Measurements from ENCODE around the gene KRT78. TPM values are rescaled to one million over a fixed set of nuclear protein-coding genes. Genes with fewer than 3 reads are reported as not detected.

KRT78 gene
- total RNA-seq, 4 donors from 2014 or later, result 10.8 TPM; not detected in 3

DNA sequence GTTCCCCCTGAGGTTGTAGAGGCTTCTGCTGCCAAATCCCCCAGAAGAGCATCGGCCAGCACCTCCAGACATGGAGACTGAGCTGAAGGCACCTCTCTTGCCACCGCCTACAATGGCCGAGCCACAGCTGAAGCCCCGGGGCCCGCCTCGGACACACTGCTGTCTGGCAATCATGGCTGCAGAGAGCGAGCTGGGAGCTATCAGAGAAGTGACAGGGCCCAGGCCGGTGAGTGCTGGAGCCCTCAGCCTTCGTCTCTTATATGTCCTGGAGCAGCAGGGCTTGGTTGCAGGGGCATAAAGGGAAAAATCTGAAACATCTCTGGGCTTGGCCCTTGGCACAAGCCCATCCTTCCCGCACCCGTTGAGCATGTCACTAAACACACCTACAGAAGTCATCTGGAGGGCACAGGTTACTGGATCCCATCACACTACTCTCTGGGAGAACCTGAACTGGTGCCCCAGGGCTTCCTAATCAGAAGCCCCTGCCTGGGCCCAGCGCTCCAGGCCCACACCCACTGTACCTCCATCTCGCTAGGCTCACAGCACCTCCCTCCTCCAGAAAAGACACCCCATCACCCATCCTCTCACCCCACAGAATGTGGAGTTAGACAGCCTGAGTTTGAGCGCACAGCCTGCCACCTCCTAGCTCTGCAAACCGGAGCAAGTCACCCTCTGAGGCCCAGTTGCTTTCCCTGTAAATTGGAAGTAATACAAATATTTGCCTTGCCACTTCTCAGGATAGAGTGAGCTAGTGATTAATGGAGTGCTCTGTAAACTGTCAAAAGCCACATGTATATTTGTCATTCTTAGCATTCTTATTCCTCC is 34.7 kb downstream of the KRT78 start, which contains the start of gene KRT4:
Gene KRT4, minus strand, starts transcription at position 232 of the 825 bp plus-strand sequence. Its CDS starts 58 bp downstream, at position 174.
- no peak within 1 kb of the TSS for H3K4me3 ChIP-seq
- WGBS, 2 donors, result 82 to 85% methylated on average over 15 of the region's 15 CpGs
- no peak for DNase-seq (ENCODE audit: low spot score in 2 of 2)
- no peak within 1 kb of the TSS for H3K27ac ChIP-seq
- no peak for TF ChIP-seq EP300 (IDR thresholded peaks at IDR 0.05)
- TF ChIP-seq, protein P1, sequence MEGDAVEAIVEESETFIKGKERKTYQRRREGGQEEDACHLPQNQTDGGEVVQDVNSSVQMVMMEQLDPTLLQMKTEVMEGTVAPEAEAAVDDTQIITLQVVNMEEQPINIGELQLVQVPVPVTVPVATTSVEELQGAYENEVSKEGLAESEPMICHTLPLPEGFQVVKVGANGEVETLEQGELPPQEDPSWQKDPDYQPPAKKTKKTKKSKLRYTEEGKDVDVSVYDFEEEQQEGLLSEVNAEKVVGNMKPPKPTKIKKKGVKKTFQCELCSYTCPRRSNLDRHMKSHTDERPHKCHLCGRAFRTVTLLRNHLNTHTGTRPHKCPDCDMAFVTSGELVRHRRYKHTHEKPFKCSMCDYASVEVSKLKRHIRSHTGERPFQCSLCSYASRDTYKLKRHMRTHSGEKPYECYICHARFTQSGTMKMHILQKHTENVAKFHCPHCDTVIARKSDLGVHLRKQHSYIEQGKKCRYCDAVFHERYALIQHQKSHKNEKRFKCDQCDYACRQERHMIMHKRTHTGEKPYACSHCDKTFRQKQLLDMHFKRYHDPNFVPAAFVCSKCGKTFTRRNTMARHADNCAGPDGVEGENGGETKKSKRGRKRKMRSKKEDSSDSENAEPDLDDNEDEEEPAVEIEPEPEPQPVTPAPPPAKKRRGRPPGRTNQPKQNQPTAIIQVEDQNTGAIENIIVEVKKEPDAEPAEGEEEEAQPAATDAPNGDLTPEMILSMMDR (IDR thresholded peaks at IDR 0.05), result no peak
- no peak for TF ChIP-seq POLR2A (IDR thresholded peaks at IDR 0.05)
- H3K4me1 ChIP-seq, result no peaks in the 10 kb centered on the region
- H3K9me3 ChIP-seq, result no peaks in the 10 kb centered on the region
- H3K27me3 ChIP-seq, result no peaks in the 10 kb centered on the region
- no peaks in the 10 kb centered on the region for H3K36me3 ChIP-seq

GRCh38 chr12:52813203-52813819 is 35.5 kb downstream of the KRT78 start:
- H3K36me3 ChIP-seq, result no peaks in the 10 kb centered on the region
- no peaks in the 10 kb centered on the region for H3K9me3 ChIP-seq
- H3K4me3 ChIP-seq, result no peak overlapping the region
- TF ChIP-seq POLR2A (IDR thresholded peaks at IDR 0.05), result no peak
- TF ChIP-seq EP300 (IDR thresholded peaks at IDR 0.05), result no peak
- TF ChIP-seq, protein P1 (IDR thresholded peaks at IDR 0.05), result no peak
- H3K4me1 ChIP-seq, result no peaks in the 10 kb centered on the region
- DNase-seq (ENCODE audit: low spot score in 2 of 2), result no peak
- no peaks in the 10 kb centered on the region for H3K27me3 ChIP-seq
- no peak overlapping the region for H3K27ac ChIP-seq
- WGBS, 2 donors, result 87% methylated on average over 8 to 10 of the region's 10 CpGs

GRCh38 chr12:52812749-52813148 is 36.0 kb downstream of the KRT78 start:
- Histone ChIP-seq H3K9me3 (no peaks in the 10 kb centered on the region), H3K4me3 (no peak overlapping the region), H3K27me3 (no peaks in the 10 kb centered on the region), H3K27ac (no peak overlapping the region), H3K4me1 (no peaks in the 10 kb centered on the region), H3K36me3 (no peaks in the 10 kb centered on the region)
- DNase-seq (ENCODE audit: low spot score in 2 of 2), result no peak
- TF ChIP-seq, protein P1 (IDR thresholded peaks at IDR 0.05), result no peak
- TF ChIP-seq POLR2A (IDR thresholded peaks at IDR 0.05), result no peak
- TF ChIP-seq EP300 (IDR thresholded peaks at IDR 0.05), result no peak
- 45 to 62% methylated on average over 3 of the region's 3 CpGs for WGBS, 2 donors

- WGBS, 2 donors, result 77% methylated on average over 4 of the region's 4 CpGs
- Histone ChIP-seq H3K27ac (no peak overlapping the region), H3K36me3 (no peaks in the 10 kb centered on the region), H3K9me3 (no peaks in the 10 kb centered on the region), H3K27me3 (no peaks in the 10 kb centered on the region), H3K4me3 (no peak overlapping the region), H3K4me1 (no peaks in the 10 kb centered on the region)
- TF ChIP-seq, protein P1 (IDR thresholded peaks at IDR 0.05), result no peak
- TF ChIP-seq EP300 (IDR thresholded peaks at IDR 0.05) (no peak), POLR2A (IDR thresholded peaks at IDR 0.05) (no peak)
- DNase-seq (ENCODE audit: low spot score in 2 of 2), result no peak
These were observed 36.8 kb downstream of the KRT78 start for GRCh38 chr12:52812073-52812400.
